Limb (tissue), 2 donors: Measurements from ENCODE around the gene NBEAL1.
"Not testable (repeated sequence)": the region's sequence is repeated elsewhere in the genome, so short reads cannot be mapped to it uniquely, and the experiment has no call there.

Experiments
- DNase-seq, 2 donors: peaks; one replicate each; pipeline ENCODE4 v3.0.0-alpha.2; 2016; ENCODE audit errors: extremely low spot score in 2 of 2

NBEAL1 gene

DNA sequence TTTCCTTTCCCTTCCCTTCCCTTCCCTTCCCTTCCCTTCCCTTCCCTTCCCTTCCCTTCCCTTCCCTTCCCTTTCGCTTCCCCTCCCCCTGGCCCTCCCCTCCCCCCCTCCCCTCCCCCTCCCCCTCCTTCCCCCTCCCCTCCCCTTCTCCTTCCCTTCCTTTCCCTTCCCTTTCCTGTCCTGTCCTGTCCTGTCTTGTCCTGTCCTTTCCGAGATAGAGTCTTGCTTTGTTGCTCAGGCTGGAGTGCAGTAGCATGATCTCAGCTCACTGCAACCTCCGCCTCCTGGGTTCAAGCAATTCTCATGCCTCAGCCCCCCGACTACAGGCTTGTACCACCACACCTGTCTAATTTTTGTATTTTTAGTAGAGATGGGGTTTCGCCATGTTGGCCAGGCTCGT is 24.5 kb downstream of the NBEAL1 start:
- not testable (repeated sequence) for DNase-seq

DNA sequence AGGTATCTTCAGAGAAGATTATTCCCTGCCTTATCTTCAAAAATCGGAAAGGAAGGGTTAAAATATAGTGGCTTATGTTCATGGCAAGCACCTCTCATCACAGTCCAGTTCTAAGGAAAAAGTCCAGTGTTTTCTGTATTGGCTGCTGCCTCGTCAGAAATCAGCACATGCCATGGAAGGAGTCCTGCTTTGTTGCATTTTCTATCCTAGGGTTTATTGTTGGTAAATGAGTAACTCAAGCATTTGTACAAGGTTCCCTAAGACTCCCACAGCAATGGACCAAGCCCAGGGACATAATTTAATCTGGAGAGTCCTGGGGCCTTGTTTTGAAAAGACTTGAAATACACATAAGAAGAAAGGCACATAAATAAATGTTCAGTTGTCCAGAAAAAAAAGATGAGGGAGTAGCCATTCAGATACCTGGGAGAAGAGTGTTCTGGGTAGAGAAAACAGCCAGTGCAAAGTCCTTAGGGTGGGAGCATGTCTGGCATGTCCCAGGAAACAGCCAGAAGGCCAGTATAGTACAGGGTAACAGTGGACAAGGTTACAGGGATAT is 26.4 kb downstream of the NBEAL1 start:
- DNase-seq, result no peak

DNA sequence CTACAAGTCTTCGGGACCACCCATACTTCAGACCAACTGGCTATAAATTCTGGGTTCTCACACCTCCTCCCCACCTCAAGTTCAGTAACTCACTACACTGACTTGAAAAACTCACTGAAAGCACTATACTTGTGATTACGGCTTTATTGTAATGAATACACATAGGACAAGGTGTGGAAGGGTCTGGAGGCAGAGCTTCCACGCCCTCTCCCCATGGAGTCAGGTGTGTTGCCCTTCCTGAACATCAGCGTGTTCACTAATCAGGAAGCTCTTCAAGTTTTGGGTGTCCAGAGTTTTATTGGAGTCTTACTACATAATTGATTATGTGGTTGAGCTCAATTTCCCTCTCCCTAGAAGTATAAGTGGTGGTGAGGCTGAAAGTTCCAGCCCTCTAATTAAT is 27.5 kb downstream of the NBEAL1 start:
- DNase-seq, result no peak

DNA sequence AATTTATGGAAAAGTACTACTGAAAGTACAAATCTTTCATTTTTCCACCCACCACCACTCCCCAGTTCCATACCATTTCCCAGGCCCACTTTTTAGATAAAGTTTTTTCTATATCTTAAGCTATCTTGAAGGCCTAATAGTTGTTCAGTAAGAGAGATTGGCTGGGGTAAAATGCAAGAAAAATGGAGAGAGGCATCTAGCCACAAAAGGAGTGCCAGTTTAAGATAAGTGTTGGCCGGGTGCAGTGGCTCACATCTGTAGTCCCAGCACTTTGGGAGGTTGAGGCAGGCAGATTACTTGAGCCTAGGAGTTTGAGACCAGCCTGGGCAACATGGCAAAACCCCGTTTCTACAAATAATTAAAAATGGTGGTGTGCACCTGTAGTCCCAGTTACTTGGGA is 28.6 kb downstream of the NBEAL1 start:
- no peak for DNase-seq

DNA sequence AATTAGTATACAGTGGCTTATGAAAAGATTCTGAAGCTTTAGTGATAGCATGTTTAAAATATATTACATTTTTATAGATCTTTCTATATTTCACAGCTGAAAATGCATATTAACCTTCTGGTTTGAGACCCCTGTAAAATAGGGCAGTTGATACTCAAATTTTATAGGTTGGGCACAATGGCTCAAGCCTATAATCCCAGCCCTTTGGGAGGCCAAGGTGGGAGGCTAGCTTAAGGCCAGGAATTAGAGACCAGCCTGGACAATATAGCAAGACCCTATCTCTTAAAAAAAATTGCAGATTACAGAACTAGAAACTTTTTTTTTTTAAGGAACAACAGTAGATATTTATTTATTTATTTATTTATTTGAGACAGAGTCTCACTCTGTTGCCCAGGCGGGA is 31.2 kb downstream of the NBEAL1 start:
- no peak for DNase-seq

GRCh38 chr2:203052539-203052938 is 37.9 kb downstream of the NBEAL1 start:
- DNase-seq, result no peak

DNA sequence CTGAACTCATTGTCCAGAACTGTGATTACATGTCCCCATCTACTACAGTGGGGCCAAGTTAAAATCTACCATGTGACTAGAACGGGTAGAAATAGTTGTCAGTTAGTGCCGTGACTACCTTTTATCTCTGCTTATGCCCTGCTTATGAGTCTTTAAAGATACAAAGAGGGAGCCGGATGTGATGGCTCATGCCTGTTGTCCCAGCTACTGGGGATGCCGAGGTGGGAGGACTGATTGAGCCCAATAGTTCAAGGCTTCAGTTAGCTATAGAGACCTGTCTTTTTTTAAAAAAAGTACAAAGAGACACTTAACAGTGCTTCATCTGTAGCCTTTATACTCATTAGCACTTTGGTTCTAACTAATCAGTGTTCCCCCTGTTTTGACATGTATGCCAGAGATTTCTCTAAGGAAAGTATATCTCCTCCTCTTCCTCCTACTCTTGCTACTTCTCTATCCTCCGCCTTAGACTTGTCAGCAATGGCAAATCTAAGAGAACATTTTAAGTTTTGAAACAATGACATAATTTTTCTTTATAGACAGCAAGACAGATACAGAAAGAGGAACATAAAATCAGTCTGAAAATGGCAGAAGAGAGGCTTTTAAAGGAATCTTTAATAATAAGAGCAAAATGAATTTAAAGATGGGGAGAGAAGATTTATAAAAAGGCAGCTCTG is 45.0 kb downstream of the NBEAL1 start:
- DNase-seq, result no peak

GRCh38 chr2:203061346-203061745 is 46.7 kb downstream of the NBEAL1 start:
- DNase-seq, result peak in 1 of 2 donors; percentile 21

- no peak for DNase-seq
These were observed 47.5 kb downstream of the NBEAL1 start for GRCh38 chr2:203062126-203062525.

- DNase-seq, result not testable (repeated sequence)
These were observed 51.9 kb downstream of the NBEAL1 start for GRCh38 chr2:203066519-203067091.

DNA sequence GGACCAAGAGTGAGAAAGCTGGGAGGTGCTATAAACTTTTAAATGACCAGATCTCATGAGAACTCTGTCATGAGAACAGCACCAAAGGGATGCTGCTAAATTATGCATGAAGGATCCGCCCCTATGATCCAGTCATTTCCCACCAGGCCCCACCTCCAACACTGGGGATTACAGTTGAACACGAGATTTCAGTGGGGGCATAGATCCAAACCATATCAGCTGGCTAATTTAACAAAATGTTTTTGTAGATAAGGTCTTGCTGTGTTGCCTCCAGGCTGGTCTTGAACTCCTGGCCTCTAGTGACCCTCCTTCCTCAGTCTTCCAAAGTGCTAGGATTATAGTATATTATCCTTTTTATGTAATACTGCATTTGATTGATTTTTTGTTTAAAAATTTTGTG is 56.0 kb downstream of the NBEAL1 start:
- no peak for DNase-seq

GRCh38 chr2:203071148-203071547 is 56.5 kb downstream of the NBEAL1 start:
- DNase-seq, result no peak

DNA sequence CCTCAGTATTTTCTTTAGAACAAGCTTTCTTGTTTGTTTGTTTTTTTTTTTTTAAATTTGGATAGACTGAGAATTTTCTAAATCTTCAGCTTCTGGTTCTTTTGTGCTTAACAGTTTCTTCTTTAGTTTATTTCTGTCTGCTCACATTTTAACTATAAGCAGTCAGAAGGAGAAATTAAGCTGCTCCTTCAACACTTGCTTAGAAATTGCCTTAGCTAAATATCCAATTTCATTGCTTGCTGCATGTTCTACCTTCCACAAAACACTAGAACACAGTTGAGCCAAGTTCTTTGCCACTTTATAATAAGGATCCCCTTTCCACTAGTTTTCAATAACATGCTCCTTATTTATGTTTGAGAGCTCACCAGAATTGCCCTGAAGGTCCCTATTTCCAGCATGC is 57.7 kb downstream of the NBEAL1 start:
- no peak for DNase-seq

- DNase-seq, result no peak
These were observed 62.8 kb downstream of the NBEAL1 start for GRCh38 chr2:203077451-203077850.

- DNase-seq, result no peak
These were observed 65.9 kb downstream of the NBEAL1 start for GRCh38 chr2:203080447-203081045.

DNA sequence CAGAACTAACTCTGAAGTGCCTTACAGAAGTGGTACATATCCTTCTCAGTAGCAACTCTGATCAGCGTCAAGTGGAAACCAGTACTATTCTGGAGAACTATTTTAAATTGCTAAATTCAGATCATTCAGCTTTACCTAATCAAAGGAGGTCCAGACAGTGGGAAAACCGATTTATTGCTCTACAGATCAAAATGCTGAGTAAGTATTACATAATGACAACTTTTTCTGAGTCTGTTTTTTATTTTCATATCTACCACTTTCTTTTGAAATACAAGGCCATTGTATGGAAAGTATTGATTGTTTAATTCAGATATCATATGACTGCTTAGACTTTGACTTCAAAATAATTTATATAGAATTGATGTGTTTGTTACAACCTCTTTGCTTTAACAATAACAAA is 68.7 kb downstream of the NBEAL1 start:
- DNase-seq, result no peak

DNA sequence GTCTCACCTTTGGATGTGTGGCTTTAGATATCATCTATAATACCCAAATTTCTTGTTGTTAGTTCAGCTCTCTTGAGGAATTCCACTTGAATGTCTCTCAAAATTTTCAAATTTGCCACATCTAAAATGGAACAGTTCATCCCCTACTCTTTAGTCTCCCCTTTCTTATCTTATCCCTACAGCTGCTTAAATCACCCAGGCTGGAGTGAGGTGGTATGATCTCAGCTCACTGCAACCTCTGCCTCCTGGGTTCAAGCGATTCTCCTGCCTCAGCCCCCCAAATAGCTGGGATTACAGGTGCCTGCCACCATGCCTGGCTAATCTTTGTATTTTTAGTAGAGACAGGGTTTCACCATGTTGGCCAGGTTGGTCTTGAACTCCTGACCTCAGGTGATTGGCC is 71.7 kb downstream of the NBEAL1 start:
- DNase-seq, result not testable (repeated sequence)

GRCh38 chr2:203090721-203091120 is 76.0 kb downstream of the NBEAL1 start:
- not testable (repeated sequence) for DNase-seq

- no peak for DNase-seq
These were observed 83.1 kb downstream of the NBEAL1 start for GRCh38 chr2:203097735-203098134.

DNA sequence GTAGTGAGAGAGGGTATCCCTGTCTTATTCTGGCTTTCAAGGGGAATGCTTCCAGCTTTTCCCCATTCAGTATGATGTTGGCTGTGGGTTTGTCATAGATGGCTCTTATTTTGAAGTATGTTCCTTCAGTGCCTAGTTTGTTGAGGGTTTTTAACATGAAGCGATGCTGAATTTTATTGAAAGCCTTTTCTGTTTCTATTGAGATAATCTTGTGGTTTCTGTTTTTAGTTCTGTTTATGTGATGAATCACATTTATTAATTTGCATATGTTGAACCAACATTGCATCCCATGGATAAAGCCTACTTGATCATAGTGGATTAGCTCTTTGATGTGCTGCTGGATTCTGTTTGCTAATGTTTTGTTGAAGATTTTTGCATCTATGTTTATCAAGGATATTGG is 87.7 kb downstream of the NBEAL1 start:
- not testable (repeated sequence) for DNase-seq

DNA sequence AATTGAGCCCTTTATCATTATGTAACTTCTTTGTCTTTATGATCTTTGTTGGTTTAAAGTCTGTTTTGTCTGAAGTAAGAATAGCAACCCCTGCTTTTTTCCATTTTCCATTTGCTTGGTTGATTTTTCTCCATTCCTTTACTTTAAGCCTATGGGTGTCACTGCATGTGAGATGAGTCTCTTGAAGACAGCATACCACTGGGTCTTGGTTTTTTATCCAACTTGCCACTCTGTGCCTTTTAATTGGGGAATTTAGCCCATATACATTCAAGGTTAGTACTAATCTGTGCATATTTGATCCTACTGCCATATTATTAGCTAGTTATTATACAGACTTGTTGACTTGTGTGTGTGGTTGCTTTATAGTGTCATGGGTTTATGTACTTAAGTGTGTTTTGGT is 89.6 kb downstream of the NBEAL1 start:
- no peak for DNase-seq

- no peak for DNase-seq
These were observed 91.3 kb downstream of the NBEAL1 start for GRCh38 chr2:203105996-203106395.

DNA sequence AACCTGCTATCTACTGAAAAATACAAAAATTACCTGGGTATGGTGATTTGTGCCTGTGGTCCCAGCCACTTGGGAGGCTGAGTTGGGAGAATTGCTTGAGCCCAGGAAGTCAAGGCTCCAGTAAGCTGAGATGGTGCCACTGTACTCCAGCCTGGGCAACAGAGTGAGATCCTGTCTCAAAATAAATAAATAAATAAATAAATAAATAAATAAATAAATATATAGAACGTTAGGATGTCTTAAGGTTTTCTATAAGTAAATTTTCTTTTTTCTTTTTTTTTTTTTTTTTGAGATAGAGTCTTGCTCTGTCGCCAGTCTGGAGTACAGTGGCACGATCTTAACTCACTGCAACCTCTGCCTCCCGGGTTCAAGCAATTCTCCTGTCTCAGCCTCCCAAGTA is 95.8 kb downstream of the NBEAL1 start:
- not testable (repeated sequence) for DNase-seq
